ENCODE measurements around the gene XRCC4. TPM values are rescaled to one million over a fixed set of nuclear protein-coding genes. Genes with fewer than 3 reads are reported as not detected.

XRCC4 gene
- total and polyA plus RNA-seq, 2 of the 8 experiments (the other 6 are each of a cell fraction or from before 2014, with no cell fraction given) = 3.0 to 8.3 TPM

- Histone ChIP-seq H3K4ac (replicated peaks; ENCODE audit: insufficient read length, low read depth, low read length) (no peak overlapping the region), H2BK12ac (ENCODE audit: low read depth, low read length) (no peak overlapping the region), H3K27me3 (replicated peaks in 1 of 4; ENCODE audit: control insufficient read depth in 3 of 4, extremely low read depth in 1 of 4, insufficient read depth in 3 of 4, low read length in 3 of 4) (no peaks in the 10 kb centered on the region), H3K23me2 (ENCODE audit: low read depth, low read length) (no peaks in the 10 kb centered on the region), H3K36me3 (ENCODE audit: control insufficient read depth in 2 of 4, insufficient read depth in 4 of 4, low read length in 3 of 4) (no peaks in the 10 kb centered on the region; a peak in 1 of 8 replicates), H3K23ac (ENCODE audit: insufficient read length) (no peak overlapping the region), H3K27ac (ENCODE audit: low read depth, low read length) (no peak overlapping the region), H2BK5ac (ENCODE audit: low read depth, low read length) (no peak overlapping the region), H3K56ac (replicated peaks; ENCODE audit: insufficient read length, low read depth, low read length) (no peak overlapping the region), H3K14ac (ENCODE audit: insufficient read length) (no peak overlapping the region), H4K91ac (replicated peaks; ENCODE audit: insufficient read length, low read length) (no peak overlapping the region), H2BK20ac (ENCODE audit: low read length) (no peak overlapping the region), H2BK15ac (ENCODE audit: low read length) (no peak overlapping the region), H4K5ac (ENCODE audit: insufficient read length, low read depth, low read length) (no peak overlapping the region), H3K4me2 (ENCODE audit: insufficient read depth in 1 of 2, low read depth in 2 of 2, low read length in 2 of 2) (no peak overlapping the region), H4K8ac (ENCODE audit: extremely low read depth, insufficient read depth, low read length) (no peak overlapping the region), H2AFZ (ENCODE audit: low read length) (no peak overlapping the region), H3K4me3 (ENCODE audit: extremely low read depth in 1 of 4, insufficient read depth in 2 of 4, low read depth in 3 of 4, low read length in 4 of 4) (no peak overlapping the region), H3K4me1 (replicated peaks in 1 of 4; ENCODE audit: control insufficient read depth in 3 of 4, insufficient read depth in 4 of 4, low read length in 3 of 4) (peaks cover 0 to 3% (median 2%) of the 10 kb centered on the region in 4 experiments; a peak in 2 of 7 replicates), H4K20me1 (replicated peaks in 1 of 2; ENCODE audit: control insufficient read depth in 1 of 2, insufficient read depth in 2 of 2, low read length in 2 of 2) (no peaks in the 10 kb centered on the region), H3K79me1 (ENCODE audit: low read depth, low read length) (no peaks in the 10 kb centered on the region), H3K79me2 (ENCODE audit: control insufficient read depth in 1 of 2, insufficient read depth in 2 of 2, low read length in 2 of 2) (no peaks in the 10 kb centered on the region), H2BK120ac (replicated peaks; ENCODE audit: low read depth, low read length) (no peak overlapping the region), H3K18ac (ENCODE audit: extremely low read depth, low read length) (no peak overlapping the region), H3K9me3 (ENCODE audit: insufficient read depth in 2 of 2, low read depth in 1 of 2, low read length in 1 of 2) (peaks cover 6 to 8% of the 10 kb centered on the region in 2 experiments; a peak in 3 of 4 replicates), H2AK5ac (ENCODE audit: low read depth, low read length) (no peak overlapping the region), H3K9ac (replicated peaks in 1 of 4; ENCODE audit: extremely low read depth in 1 of 4, low read depth in 3 of 4, low read length in 3 of 4) (no peak overlapping the region)
- TF ChIP-seq CREB1 (IDR thresholded peaks at IDR 0.05) = no peak
- TF ChIP-seq NRF1 (IDR thresholded peaks at IDR 0.05; ENCODE audit: low read depth, low read length) = no peak
- TF ChIP-seq EZH2 (IDR thresholded peaks at IDR 0.05; ENCODE audit: low read depth, low read length, severe bottlenecking) = no peak
- no peak for TF ChIP-seq SP4 (IDR thresholded peaks at IDR 0.05; ENCODE audit: low read length)
- no peak for TF ChIP-seq GTF2F1 (IDR thresholded peaks at IDR 0.05; ENCODE audit: borderline replicate concordance, low read depth, low read length)
- no peak for TF ChIP-seq GABPA (IDR thresholded peaks at IDR 0.05; ENCODE audit: borderline replicate concordance, insufficient read depth, low read length)
- ChIA-PET CTCF (ENCODE audit: partially characterized antibody) (no interaction called here), POLR2A (ENCODE audit: partially characterized antibody) (no interaction called here)
- DNase-seq (ENCODE audit: low read depth in 1 of 2, low spot score in 2 of 2) (no peak), FAIRE-seq (no peak)
- WGBS, 2 experiments (ENCODE audit: extremely low coverage in 1 of 2, insufficient coverage in 1 of 2, insufficient read length in 1 of 2, insufficient replicate concordance in 2 of 2, low coverage in 1 of 2, low lambda C conversion rate in 2 of 2, missing lambda C conversion rate in 1 of 2) = 87% methylated on average over 1 of the region's 1 CpG; no CpG with 5 or more reads in 1 of the 2 experiments
Measured at GRCh38 chr5:83363886-83364275, 286.5 kb downstream of the XRCC4 start.
